B cell (primary cell): ENCODE measurements around the gene GALNT18. TPM values are rescaled to one million over a fixed set of nuclear protein-coding genes. Genes with fewer than 3 reads are reported as not detected.

Source experiments
- ATAC-seq: fragments of 200-7000 bp; cut with Tn5 transposase; one replicate; pipeline ENCODE4 v1.10.0; 2021; ENCODE audit warnings: low read depth, mild to moderate bottlenecking, moderate number of reproducible peaks, moderate library complexity
- CTCF ChIA-PET: fragments of 350-600 bp; sonication (Branson Sonifier 250); formaldehyde crosslinking; loops from one replicate; lab custom pipeline; 2021; ENCODE audit warnings: antibody characterized with exemption, inconsistent platforms; lab: Charles Lee
- POLR2A ChIA-PET: fragments of 350-600 bp; sonication (Branson Sonifier 250); formaldehyde crosslinking; loops from one replicate; lab custom pipeline; 2021; ENCODE audit warnings: antibody characterized with exemption; lab: Charles Lee
- DNase-seq: peaks from one replicate; pipeline ENCODE4 v3.0.0; 2013
- H2AFZ ChIP-seq: 2 replicates; pipeline ENCODE4 v1.6.1; 2012; ENCODE audit warnings: mild to moderate bottlenecking, low read depth, low read length; ENCODE audit not compliant: insufficient read depth, poor library complexity, severe bottlenecking
- H3K27ac ChIP-seq, 2 donors: 1 replicate in 1 of 2; 2 replicates in 1 of 2; pipeline ENCODE4 v1.5.1; 2012 to 2013; ENCODE audit warnings: low read length in 2 of 2, mild to moderate bottlenecking in 2 of 2, moderate library complexity in 1 of 2
- H3K27me3 ChIP-seq, 4 experiments: fragments of 200-600 bp in 1 of 4; sonication (generic) in 1 of 4; replicated peaks in 1 of 4; 1 replicate in 2 of 4; 2 replicates in 2 of 4; pipeline versions ENCODE4 v1.6.1 to v1.7.0; 2013 to 2016; ENCODE audit warnings: low read length in 3 of 4, mild to moderate bottlenecking in 2 of 4, mixed read lengths in 1 of 4, moderate library complexity in 1 of 4; ENCODE audit not compliant: insufficient read depth in 4 of 4, control insufficient read depth in 3 of 4; ENCODE audit errors: control extremely low read depth in 1 of 4
- H3K36me3 ChIP-seq, 2 experiments: replicated peaks in 1 of 2; 1 replicate in 1 of 2; 2 replicates in 1 of 2; pipeline versions ENCODE4 v1.6.1 to v1.7.1; 2013; ENCODE audit warnings: low read length in 1 of 2; ENCODE audit not compliant: insufficient read depth in 2 of 2, control insufficient read depth in 1 of 2; ENCODE audit errors: control extremely low read depth in 1 of 2, extremely low read depth in 1 of 2
- H3K4me1 ChIP-seq, 2 donors: fragments of 200-600 bp in 1 of 2; sonication (generic) in 1 of 2; 1 replicate in 1 of 2; 2 replicates in 1 of 2; pipeline versions ENCODE4 v1.5.1 to v1.6.1; 2013 to 2017; ENCODE audit warnings: low read length in 2 of 2; ENCODE audit not compliant: control insufficient read depth in 2 of 2, insufficient read depth in 2 of 2
- H3K4me2 ChIP-seq: replicated peaks from 2 replicates; pipeline ENCODE3; 2012; ENCODE audit warnings: mild to moderate bottlenecking, low read depth, low read length; ENCODE audit not compliant: poor library complexity, severe bottlenecking
- H3K4me3 ChIP-seq, 5 experiments: fragments of 200-600 bp in 1 of 5; sonication (generic) in 1 of 5; 1 replicate in 3 of 5; 2 replicates in 2 of 5; pipeline versions ENCODE4 v1.5.1 to v1.7.0; 2011 to 2016; ENCODE audit warnings: low read length in 4 of 5, mild to moderate bottlenecking in 4 of 5, low read depth in 2 of 5, control low read depth in 1 of 5, moderate library complexity in 1 of 5; ENCODE audit not compliant: insufficient read depth in 1 of 5; ENCODE audit errors: control extremely low read depth in 1 of 5, extremely low read depth in 1 of 5
- H3K79me2 ChIP-seq: fragments of 200-600 bp; sonication (generic); one replicate; pipeline ENCODE4 v1.6.0; 2016; ENCODE audit warnings: low read length; ENCODE audit not compliant: control insufficient read depth, insufficient read depth
- H3K9ac ChIP-seq: fragments of 200-600 bp; sonication (generic); 2 replicates; pipeline ENCODE4 v1.6.1; 2017; ENCODE audit warnings: mild to moderate bottlenecking, low read length, moderate library complexity
- H3K9me3 ChIP-seq, 3 donors: one replicate each; pipeline versions ENCODE4 v1.6.1 to v1.7.1; 2013; ENCODE audit warnings: low read length in 2 of 3; ENCODE audit not compliant: control insufficient read depth in 2 of 3, insufficient read depth in 1 of 3; ENCODE audit errors: control extremely low read depth in 1 of 3
- H4K20me1 ChIP-seq: 2 replicates; pipeline ENCODE4 v1.6.0; 2012; ENCODE audit warnings: mild to moderate bottlenecking, low read length; ENCODE audit not compliant: insufficient read depth, control insufficient read depth, poor library complexity, severe bottlenecking
- H3K27ac Mint-ChIP-seq: one replicate; pipeline ENCODE4 v1.8.0; 2021; ENCODE audit warnings: mixed read lengths
- H3K27me3 Mint-ChIP-seq: one replicate; pipeline ENCODE4 v1.8.0; 2021; ENCODE audit warnings: mixed read lengths
- H3K4me1 Mint-ChIP-seq: one replicate; pipeline ENCODE4 v1.8.0; 2021; ENCODE audit warnings: mixed read lengths
- H3K4me3 Mint-ChIP-seq: one replicate; pipeline ENCODE4 v1.8.0; 2021; ENCODE audit warnings: mixed read lengths
- H3K9me3 Mint-ChIP-seq: one replicate; pipeline ENCODE4 v1.8.0; 2022; ENCODE audit warnings: mixed read lengths; ENCODE audit not compliant: insufficient read depth
- EZH2 ChIP-seq: IDR thresholded peaks from 2 replicates; pipeline ENCODE4 v1.6.1; 2012; ENCODE audit warnings: borderline replicate concordance, low read depth, mild to moderate bottlenecking, moderate library complexity, low read length; ENCODE audit not compliant: insufficient read depth, poor library complexity, severe bottlenecking
- WGBS: methylation state at CpG from one replicate; pipeline ENCODE4 v1.1.5; 2013; ENCODE audit warnings: missing lambda C conversion rate; ENCODE audit not compliant: insufficient coverage; 5-methylcytosine and 5-hydroxymethylcytosine counted together
- intact Hi-C: fragments of 100-400 bp; cut with micrococcal nuclease; formaldehyde crosslinking; loops from one replicate; pipeline ENCODE4 v1.10.0; 2022
- polyA plus RNA-seq: library from polyadenylated mRNA; depleted of rRNA; stranded (reverse); fragments of >200 nt; gene quantifications from 2 replicates; pipeline ENCODE4 v1.2.3, GENCODE V29; 2012
- total RNA-seq, 2 donors: library from RNA; stranded (reverse); fragments of 120-200 nt in 1 of 2; gene quantifications; 1 replicate in 1 of 2; 2 replicates in 1 of 2; pipeline versions ENCODE4 v1.2.3 to v1.2.4, GENCODE V29; 2013 to 2022
- TF ChIP-seq, protein P1 (sequence below): fragments of 200-600 bp; IDR thresholded peaks from one replicate; pipeline ENCODE4 v1.8.0; 2022; ENCODE audit warnings: antibody characterized with exemption, mild to moderate bottlenecking

GALNT18 gene
- total and polyA plus RNA-seq, 2 donors (not counting 1 experiment from before 2014, with no cell fraction given) = not detected

DNA sequence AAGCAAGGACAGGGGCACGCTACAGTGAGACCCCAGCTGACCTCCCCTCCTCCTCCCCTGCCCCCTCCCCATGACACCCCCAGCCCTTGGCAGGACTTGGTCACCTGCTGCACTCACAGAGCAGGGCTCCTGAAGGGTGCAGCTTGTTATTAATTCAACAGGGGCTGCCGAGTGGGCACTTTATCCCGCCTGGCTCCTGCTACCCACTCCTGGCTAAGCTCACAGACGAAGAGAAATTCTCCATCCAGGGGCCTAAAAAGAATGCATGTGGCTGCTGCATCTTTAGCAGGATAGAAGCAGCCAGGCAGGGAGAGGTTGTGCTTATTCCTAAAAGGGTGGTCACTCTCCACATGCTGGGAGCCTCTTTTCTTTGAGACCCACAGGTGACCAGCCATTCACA is 40.3 kb downstream of the GALNT18 start:
- H3K9ac ChIP-seq = no peak overlapping the region
- no peak overlapping the region for H3K4me2 ChIP-seq
- intact Hi-C loops = no loop called here
- DNase-seq (no peak), ATAC-seq (no peak)
- POLR2A ChIA-PET = no interaction called here
- H3K4me1 Mint-ChIP-seq = no peaks in the 10 kb centered on the region
- H3K4me3 ChIP-seq = no peak overlapping the region
- TF ChIP-seq EZH2 = no peak
- TF ChIP-seq, protein P1, sequence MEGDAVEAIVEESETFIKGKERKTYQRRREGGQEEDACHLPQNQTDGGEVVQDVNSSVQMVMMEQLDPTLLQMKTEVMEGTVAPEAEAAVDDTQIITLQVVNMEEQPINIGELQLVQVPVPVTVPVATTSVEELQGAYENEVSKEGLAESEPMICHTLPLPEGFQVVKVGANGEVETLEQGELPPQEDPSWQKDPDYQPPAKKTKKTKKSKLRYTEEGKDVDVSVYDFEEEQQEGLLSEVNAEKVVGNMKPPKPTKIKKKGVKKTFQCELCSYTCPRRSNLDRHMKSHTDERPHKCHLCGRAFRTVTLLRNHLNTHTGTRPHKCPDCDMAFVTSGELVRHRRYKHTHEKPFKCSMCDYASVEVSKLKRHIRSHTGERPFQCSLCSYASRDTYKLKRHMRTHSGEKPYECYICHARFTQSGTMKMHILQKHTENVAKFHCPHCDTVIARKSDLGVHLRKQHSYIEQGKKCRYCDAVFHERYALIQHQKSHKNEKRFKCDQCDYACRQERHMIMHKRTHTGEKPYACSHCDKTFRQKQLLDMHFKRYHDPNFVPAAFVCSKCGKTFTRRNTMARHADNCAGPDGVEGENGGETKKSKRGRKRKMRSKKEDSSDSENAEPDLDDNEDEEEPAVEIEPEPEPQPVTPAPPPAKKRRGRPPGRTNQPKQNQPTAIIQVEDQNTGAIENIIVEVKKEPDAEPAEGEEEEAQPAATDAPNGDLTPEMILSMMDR = no peak
- H3K27me3 Mint-ChIP-seq = peaks cover 4% of the 10 kb centered on the region
- H3K27ac ChIP-seq = no peak overlapping the region
- 92% methylated on average over 3 of the region's 4 CpGs for WGBS
- H3K36me3 ChIP-seq = no peaks in the 10 kb centered on the region
- H3K9me3 ChIP-seq = peaks cover 0 to 5% (median 0%) of the 10 kb centered on the region in 3 donors
- no peak overlapping the region for H3K4me3 Mint-ChIP-seq
- no peaks in the 10 kb centered on the region for H4K20me1 ChIP-seq
- H3K9me3 Mint-ChIP-seq = no peaks in the 10 kb centered on the region
- CTCF ChIA-PET = no interaction called here
- H3K79me2 ChIP-seq = no peaks in the 10 kb centered on the region
- H3K27ac Mint-ChIP-seq = no peak overlapping the region
- H2AFZ ChIP-seq = no peak overlapping the region
- no peaks in the 10 kb centered on the region for H3K27me3 ChIP-seq
- H3K4me1 ChIP-seq = no peaks in the 10 kb centered on the region

DNA sequence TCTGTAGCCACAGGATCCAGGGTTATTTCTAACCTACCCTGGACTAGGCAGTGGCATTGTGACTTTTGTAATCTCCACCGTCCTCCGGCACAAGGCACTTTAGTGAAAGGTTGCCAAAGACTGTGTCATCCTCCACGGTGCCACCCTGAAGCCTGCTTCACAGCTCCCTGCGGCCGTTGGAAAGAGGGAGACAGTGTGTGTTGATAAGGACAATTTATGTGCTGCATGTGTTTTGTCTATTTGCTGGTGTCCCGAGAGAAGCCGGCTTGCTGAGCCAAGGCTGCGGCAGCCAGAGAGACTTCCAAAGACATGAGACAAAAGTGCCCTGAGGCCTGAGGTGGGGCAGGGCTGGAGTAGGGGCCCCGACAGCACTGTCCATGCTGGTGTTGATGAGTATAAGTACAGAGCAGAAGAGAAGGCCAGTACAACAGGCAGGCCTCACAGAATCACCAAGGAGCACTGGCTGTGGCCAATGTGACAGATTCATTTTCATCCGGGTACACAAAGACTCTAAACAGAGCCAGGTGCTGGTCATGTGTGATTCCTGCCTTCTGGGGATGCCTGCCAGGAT is 40.9 kb downstream of the GALNT18 start:
- H3K4me1 Mint-ChIP-seq = no peaks in the 10 kb centered on the region
- Histone ChIP-seq H3K79me2 (no peaks in the 10 kb centered on the region), H3K4me2 (no peak overlapping the region), H3K9me3 (peaks cover 0 to 5% (median 0%) of the 10 kb centered on the region in 3 donors), H3K4me1 (no peaks in the 10 kb centered on the region), H3K4me3 (no peak overlapping the region), H3K27ac (no peak overlapping the region), H3K27me3 (no peaks in the 10 kb centered on the region), H3K36me3 (no peaks in the 10 kb centered on the region), H2AFZ (no peak overlapping the region), H3K9ac (no peak overlapping the region), H4K20me1 (no peaks in the 10 kb centered on the region)
- 94% methylated on average over 8 of the region's 10 CpGs for WGBS
- POLR2A ChIA-PET = no interaction called here
- no peak for ATAC-seq
- H3K9me3 Mint-ChIP-seq = no peaks in the 10 kb centered on the region
- peaks cover 4% of the 10 kb centered on the region for H3K27me3 Mint-ChIP-seq
- no peak for TF ChIP-seq EZH2
- TF ChIP-seq, protein P1 = no peak
- H3K27ac Mint-ChIP-seq = no peak overlapping the region
- DNase-seq = no peak
- intact Hi-C loops = no loop called here
- CTCF ChIA-PET = no interaction called here
- no peak overlapping the region for H3K4me3 Mint-ChIP-seq
